GM21528 (cell line): Measurements from ENCODE around the gene PLXNB3.

Source experiments
- ATAC-seq: cut with Tn5 transposase; IDR thresholded peaks from one replicate; pipeline ENCODE4 v1.9.1; 2021; ENCODE audit warnings: mild to moderate bottlenecking, moderate library complexity; ENCODE audit not compliant: unreplicated experiment, low FRiP score

The PLXNB3 gene

DNA sequence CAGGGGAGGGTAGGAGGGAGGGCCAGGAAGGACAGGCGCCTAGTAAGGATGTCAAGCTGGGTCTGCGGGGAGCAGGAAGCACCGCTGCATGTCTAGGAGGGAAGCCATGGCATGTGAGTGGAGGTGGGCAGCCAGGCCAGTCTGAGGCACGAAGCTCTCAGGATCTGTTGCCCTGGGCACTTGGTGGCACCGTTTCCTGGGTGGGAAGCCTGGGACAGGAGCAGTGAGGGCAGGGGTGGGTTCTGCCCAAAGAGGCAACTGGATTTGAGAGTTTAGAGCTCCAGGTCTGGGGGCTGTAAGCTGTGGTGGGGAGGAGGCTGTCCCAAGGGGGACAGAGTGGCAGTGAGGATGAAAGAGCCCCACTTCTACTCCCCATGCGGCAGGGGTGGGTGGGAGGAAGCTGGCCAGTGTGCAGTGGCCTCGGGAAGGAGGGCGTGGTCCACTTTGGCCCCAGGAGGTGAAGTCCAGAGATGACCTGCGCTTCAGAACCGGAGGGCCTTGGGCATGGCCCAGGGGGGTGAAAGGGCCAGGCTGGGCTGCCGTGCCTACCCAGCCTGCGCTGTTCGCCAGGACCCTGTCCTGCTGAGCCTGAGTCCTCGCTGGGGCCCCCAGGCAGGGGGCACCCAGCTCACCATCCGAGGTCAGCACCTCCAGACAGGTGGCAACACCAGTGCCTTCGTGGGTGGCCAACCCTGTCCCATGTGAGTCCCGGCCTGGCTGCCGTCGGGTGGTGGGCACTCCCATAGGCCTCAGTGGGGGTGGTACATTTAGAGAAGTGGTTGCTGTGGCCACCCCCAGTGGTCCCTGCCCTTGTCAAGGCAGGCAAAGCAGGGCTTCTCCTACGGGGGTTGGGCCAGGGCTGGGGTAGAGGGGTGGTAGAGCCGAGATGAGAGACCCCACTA lies 8.5 kb downstream of the PLXNB3 start:
- no peak for ATAC-seq

GRCh38 chrX:153773218-153773611 lies 9.2 kb downstream of the PLXNB3 start:
- no peak for ATAC-seq

- no peak for ATAC-seq
Observed at GRCh38 chrX:153773741-153774575, 9.9 kb downstream of the PLXNB3 start.

- ATAC-seq: no peak
Observed at GRCh38 chrX:153774576-153775292, 10.7 kb downstream of the PLXNB3 start.

DNA sequence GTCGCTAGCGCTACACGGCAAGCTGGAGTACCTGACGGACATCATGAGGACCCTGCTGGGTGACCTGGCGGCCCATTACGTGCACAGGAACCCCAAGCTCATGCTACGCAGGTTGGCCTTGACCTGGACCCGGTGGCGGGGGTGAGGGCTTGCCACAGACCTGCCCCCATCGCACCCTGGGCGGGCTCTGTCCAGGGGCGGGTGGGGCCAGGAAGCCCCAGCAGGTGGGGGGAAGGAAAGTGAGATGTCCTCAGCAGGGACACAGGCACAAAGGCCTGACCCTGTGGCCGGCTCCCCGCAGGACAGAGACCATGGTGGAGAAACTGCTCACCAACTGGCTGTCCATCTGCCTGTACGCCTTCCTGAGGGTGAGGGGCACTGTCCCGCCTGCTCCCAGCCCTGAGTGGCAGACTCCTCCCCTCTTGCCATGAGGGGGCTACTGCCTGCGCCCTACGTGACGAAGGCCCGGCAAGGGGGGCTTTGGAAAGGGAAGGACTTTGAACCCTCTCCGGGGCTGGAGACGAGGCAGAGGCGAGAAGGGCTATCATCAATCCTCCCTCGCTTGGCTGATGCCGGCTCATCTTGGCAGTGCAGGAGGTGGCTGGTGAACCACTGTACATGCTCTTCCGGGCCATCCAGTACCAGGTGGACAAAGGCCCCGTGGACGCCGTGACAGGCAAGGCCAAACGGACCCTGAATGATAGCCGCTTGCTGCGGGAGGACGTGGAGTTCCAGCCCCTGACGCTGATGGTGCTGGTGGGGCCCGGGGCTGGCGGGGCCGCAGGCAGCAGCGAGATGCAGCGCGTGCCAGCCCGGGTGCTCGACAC lies 11.5 kb downstream of the PLXNB3 start:
- ATAC-seq: no peak

- no peak for ATAC-seq
Observed at GRCh38 chrX:153776120-153776599, 12.1 kb downstream of the PLXNB3 start.

GRCh38 chrX:153776611-153777045 lies 12.6 kb downstream of the PLXNB3 start:
- no peak for ATAC-seq

- ATAC-seq: no peak
Observed at GRCh38 chrX:153777261-153778090, 13.4 kb downstream of the PLXNB3 start.

- ATAC-seq: no peak
Observed at GRCh38 chrX:153778181-153778580, 14.1 kb downstream of the PLXNB3 start.

GRCh38 chrX:153778684-153779101 lies 14.6 kb downstream of the PLXNB3 start:
- no peak for ATAC-seq

- no peak for ATAC-seq
Observed at GRCh38 chrX:153779891-153780677, 16.0 kb downstream of the PLXNB3 start.

- no peak for ATAC-seq
Observed at GRCh38 chrX:153780678-153781427, 16.8 kb downstream of the PLXNB3 start, which contains the start of gene SRPK3. TSS of gene SRPK3 (plus strand) at chrX:153781041. CDS start at chrX:153781087, 46 bp downstream.

DNA sequence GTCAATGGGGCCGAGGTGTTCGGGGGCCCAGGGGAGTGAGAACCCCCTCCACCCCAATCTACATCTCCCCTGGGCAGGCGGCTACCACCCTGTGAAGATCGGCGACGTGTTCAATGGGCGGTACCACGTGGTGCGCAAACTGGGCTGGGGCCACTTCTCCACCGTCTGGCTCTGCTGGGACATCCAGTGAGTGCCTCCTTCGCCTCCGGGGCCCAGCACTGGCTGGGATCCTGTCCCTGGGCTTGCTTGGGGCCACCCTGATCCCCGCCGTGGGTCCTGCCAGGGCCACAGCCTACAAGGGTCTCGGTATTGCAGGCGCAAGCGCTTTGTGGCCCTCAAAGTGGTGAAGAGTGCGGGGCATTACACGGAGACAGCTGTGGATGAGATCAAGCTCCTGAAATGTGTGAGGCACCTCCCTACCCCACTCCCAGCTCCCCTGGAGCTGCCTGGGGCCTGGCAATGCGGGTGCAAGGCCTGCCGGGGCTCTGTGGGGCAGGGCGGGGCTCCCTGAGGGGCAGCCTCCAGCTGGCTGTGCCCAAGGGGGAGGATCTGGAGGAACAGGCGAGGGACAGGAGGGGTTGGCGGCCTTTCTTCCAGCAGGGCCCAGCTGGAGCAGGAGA lies 17.5 kb downstream of the PLXNB3 start:
- ATAC-seq: no peak

DNA sequence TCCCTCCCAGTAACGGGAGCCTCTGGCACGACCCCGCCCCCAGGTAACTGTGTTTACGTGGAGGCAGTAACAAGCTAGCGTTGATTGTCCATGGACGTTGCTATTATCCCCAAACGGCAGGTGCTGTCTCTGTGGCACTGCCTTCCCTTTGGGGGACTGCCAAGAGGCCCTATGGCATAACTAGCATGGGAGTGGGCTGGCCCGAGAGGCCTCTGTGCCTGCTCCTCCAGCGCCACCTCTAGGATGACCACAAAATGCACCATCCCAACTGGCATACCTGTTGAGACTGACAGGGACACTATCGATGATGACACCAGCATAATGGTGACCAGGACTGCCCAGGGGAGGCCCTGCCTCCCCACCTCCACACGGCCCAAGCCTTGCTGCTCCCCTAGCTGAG lies 18.3 kb downstream of the PLXNB3 start:
- ATAC-seq: no peak

DNA sequence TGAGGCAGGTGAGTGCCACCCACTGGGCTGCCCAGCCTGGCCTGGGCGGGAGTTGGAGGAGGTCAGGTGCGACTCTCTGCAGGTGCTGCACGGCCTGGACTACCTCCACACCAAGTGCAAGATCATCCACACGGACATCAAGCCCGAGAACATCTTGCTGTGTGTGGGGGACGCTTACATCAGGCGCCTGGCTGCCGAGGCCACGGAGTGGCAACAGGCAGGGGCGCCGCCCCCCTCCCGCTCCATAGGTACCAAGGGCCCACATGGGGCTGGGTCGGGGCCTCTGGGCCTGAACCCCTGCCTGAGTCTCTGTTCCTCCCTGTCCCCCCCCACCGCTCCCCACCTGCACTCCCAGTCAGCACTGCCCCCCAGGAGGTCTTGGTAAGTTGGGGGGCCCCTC lies 18.8 kb downstream of the PLXNB3 start:
- ATAC-seq: no peak

- ATAC-seq: no peak
Observed at GRCh38 chrX:153783378-153784013, 19.4 kb downstream of the PLXNB3 start.
